NK-92 (cell line): ENCODE results near the gene FNDC11.
A peak's percentile ranks its signal among the peaks of the same experiment; 100 is the strongest.
"Not testable (repeated sequence)": the region's sequence is repeated elsewhere in the genome, so short reads cannot be mapped to it uniquely, and the experiment has no call there.

Source experiments
- DNase-seq: peaks from one replicate; lab custom pipeline; 2025; ENCODE audit not compliant: unreplicated experiment; lab: John Stamatoyannopoulos, UW

The FNDC11 gene

GRCh38 chr20:63553933-63554290 is at the start of gene FNDC11:
Gene FNDC11 (plus strand): TSS chr20:63554159. CDS start chr20:63555664, 1,505 bp downstream.
- no peak for DNase-seq

- DNase-seq, result no peak
Observed at GRCh38 chr20:63504642-63505041, 49.3 kb upstream of the FNDC11 start.

- DNase-seq, result no peak
Observed at GRCh38 chr20:63505281-63505680, 48.7 kb upstream of the FNDC11 start.

GRCh38 chr20:63505723-63506122 is 48.2 kb upstream of the FNDC11 start:
- no peak for DNase-seq

GRCh38 chr20:63507083-63507743 is 46.7 kb upstream of the FNDC11 start:
- DNase-seq, result no peak

- no peak for DNase-seq
Observed at GRCh38 chr20:63508072-63508768, 45.7 kb upstream of the FNDC11 start.

GRCh38 chr20:63509088-63509564 is 44.8 kb upstream of the FNDC11 start:
- no peak for DNase-seq

GRCh38 chr20:63513207-63513606 is 40.8 kb upstream of the FNDC11 start:
- no peak for DNase-seq

GRCh38 chr20:63514520-63514919 is 39.4 kb upstream of the FNDC11 start:
- not testable (repeated sequence) for DNase-seq

GRCh38 chr20:63517376-63518309 is 36.3 kb upstream of the FNDC11 start:
- DNase-seq, result no peak

GRCh38 chr20:63518351-63518861 is 35.6 kb upstream of the FNDC11 start:
- DNase-seq, result no peak

- DNase-seq, result no peak
Observed at GRCh38 chr20:63518946-63519667, 34.9 kb upstream of the FNDC11 start.

- DNase-seq, result no peak
Observed at GRCh38 chr20:63519668-63520503, 34.1 kb upstream of the FNDC11 start.

GRCh38 chr20:63520504-63520933 is 33.4 kb upstream of the FNDC11 start, which contains the start of gene PPDPF:
Gene PPDPF (plus strand): TSS chr20:63520765. CDS start chr20:63521309, 544 bp downstream.
- peak; percentile 26 for DNase-seq

- DNase-seq, result no peak
Observed at GRCh38 chr20:63520934-63521601, 32.9 kb upstream of the FNDC11 start.

GRCh38 chr20:63521602-63522001 is 32.4 kb upstream of the FNDC11 start:
- no peak for DNase-seq

- DNase-seq, result no peak
Observed at GRCh38 chr20:63522091-63522868, 31.7 kb upstream of the FNDC11 start.

- DNase-seq, result no peak
Observed at GRCh38 chr20:63522981-63523611, 30.9 kb upstream of the FNDC11 start.
